Neuronal stem cell (in vitro differentiated cells): ENCODE data around the gene FRMD5.
A peak's percentile ranks its signal among the peaks of the same experiment; 100 is the strongest.

ENCODE experiments used
- DNase-seq: peaks from one replicate; pipeline ENCODE4 v3.0.0-alpha.2; 2013; ENCODE audit warnings: low spot score
- H2AFZ ChIP-seq: one replicate; pipeline ENCODE4 v1.6.1; 2013; ENCODE audit warnings: mild to moderate bottlenecking, low read length, inconsistent platforms
- H2AK5ac ChIP-seq: 2 replicates; pipeline ENCODE4 v1.6.1; 2013; ENCODE audit warnings: low read depth, mild to moderate bottlenecking, inconsistent platforms, low read length, moderate library complexity, mixed read lengths
- H2BK120ac ChIP-seq: 2 replicates; pipeline ENCODE4 v1.6.1; 2013; ENCODE audit warnings: low read depth, mild to moderate bottlenecking, inconsistent platforms, low read length, moderate library complexity, mixed read lengths
- H2BK12ac ChIP-seq: one replicate; pipeline ENCODE4 v1.6.1; 2013; ENCODE audit warnings: low read length, inconsistent platforms
- H2BK15ac ChIP-seq: 2 replicates; pipeline ENCODE4 v1.6.1; 2013; ENCODE audit warnings: mild to moderate bottlenecking, low read length, inconsistent platforms, mixed read lengths
- H2BK5ac ChIP-seq: one replicate; pipeline ENCODE4 v1.6.1; 2013; ENCODE audit warnings: inconsistent platforms, mild to moderate bottlenecking, low read length, moderate library complexity
- H3K14ac ChIP-seq: one replicate; pipeline ENCODE4 v1.6.1; 2013; ENCODE audit warnings: low read length, inconsistent platforms
- H3K18ac ChIP-seq: 2 replicates; pipeline ENCODE4 v1.6.1; 2013; ENCODE audit warnings: low read length, inconsistent platforms
- H3K23ac ChIP-seq: 2 replicates; pipeline ENCODE4 v1.6.1; 2013; ENCODE audit warnings: low read depth, mild to moderate bottlenecking, mixed read lengths, low read length, inconsistent platforms; ENCODE audit not compliant: poor library complexity
- H3K27ac ChIP-seq: replicated peaks from 3 replicates; pipeline ENCODE4 v1.5.1; 2013; ENCODE audit warnings: low read length, inconsistent platforms
- H3K27me3 ChIP-seq, 3 experiments: 2 replicates each; pipeline ENCODE4 v1.6.1; 2013; ENCODE audit warnings: low read length in 3 of 3, mild to moderate bottlenecking in 2 of 3, inconsistent platforms in 1 of 3, low read depth in 1 of 3, mixed read lengths in 1 of 3, moderate library complexity in 1 of 3; ENCODE audit not compliant: control insufficient read depth in 3 of 3, insufficient read depth in 3 of 3
- H3K36me3 ChIP-seq, 2 donors: replicated peaks in 1 of 2; 2 replicates each; pipeline ENCODE4 v1.6.1; 2013; ENCODE audit warnings: low read length in 2 of 2; ENCODE audit not compliant: control insufficient read depth in 2 of 2, insufficient read depth in 2 of 2
- H3K4ac ChIP-seq: 2 replicates; pipeline ENCODE4 v1.6.1; 2013; ENCODE audit warnings: inconsistent platforms, mild to moderate bottlenecking, low read length, moderate library complexity
- H3K4me1 ChIP-seq, 2 donors: 1 replicate in 1 of 2; 2 replicates in 1 of 2; pipeline ENCODE4 v1.6.1; 2013; ENCODE audit warnings: low read length in 2 of 2, low read depth in 1 of 2; ENCODE audit not compliant: control insufficient read depth in 2 of 2, insufficient read depth in 1 of 2
- H3K4me2 ChIP-seq: one replicate; pipeline ENCODE4 v1.6.1; 2013; ENCODE audit warnings: mild to moderate bottlenecking, low read length, inconsistent platforms; ENCODE audit not compliant: insufficient read depth, poor library complexity, severe bottlenecking
- H3K4me3 ChIP-seq, 2 donors: 2 replicates each; pipeline ENCODE4 v1.5.1; 2013; ENCODE audit warnings: low read length in 2 of 2, mild to moderate bottlenecking in 2 of 2, inconsistent platforms in 1 of 2, moderate library complexity in 1 of 2
- H3K79me1 ChIP-seq: one replicate; pipeline ENCODE4 v1.6.1; 2013; ENCODE audit warnings: low read depth, mild to moderate bottlenecking, inconsistent platforms, low read length, moderate library complexity
- H3K9ac ChIP-seq: one replicate; pipeline ENCODE4 v1.6.1; 2013; ENCODE audit warnings: mild to moderate bottlenecking, low read depth, low read length, inconsistent platforms; ENCODE audit not compliant: poor library complexity
- H3K9me3 ChIP-seq, 2 donors: replicated peaks in 1 of 2; 2 replicates each; pipeline versions ENCODE3 to v1.6.1; 2013; ENCODE audit warnings: low read length in 2 of 2, mild to moderate bottlenecking in 2 of 2, inconsistent platforms in 1 of 2, low read depth in 1 of 2, mixed read lengths in 1 of 2, moderate library complexity in 1 of 2; ENCODE audit not compliant: control insufficient read depth in 2 of 2, insufficient read depth in 1 of 2
- H4K8ac ChIP-seq: one replicate; pipeline ENCODE4 v1.6.1; 2013; ENCODE audit warnings: low read depth, mild to moderate bottlenecking, inconsistent platforms, low read length, moderate library complexity
- H4K91ac ChIP-seq: one replicate; pipeline ENCODE4 v1.6.1; 2013; ENCODE audit warnings: low read length, low read depth, mild to moderate bottlenecking, inconsistent platforms; ENCODE audit not compliant: poor library complexity
- WGBS, 2 donors: extraction: QIAGEN DNeasy Blood & Tissue Kit; methylation state at CpG; one replicate each; pipeline ENCODE4 v1.1.7; 2013; ENCODE audit warnings: missing lambda C conversion rate in 2 of 2, mixed read lengths in 1 of 2; ENCODE audit not compliant: insufficient read length in 2 of 2, insufficient replicate concordance in 1 of 2; ENCODE audit errors: extremely low coverage in 2 of 2; 5-methylcytosine and 5-hydroxymethylcytosine counted together

FRMD5 gene

GRCh38 chr15:44069489-44069888 lies 125.6 kb downstream of the FRMD5 start:
- Histone ChIP-seq H2BK120ac (no peak overlapping the region), H3K79me1 (no peaks in the 10 kb centered on the region), H3K36me3 (no peaks in the 10 kb centered on the region), H3K4ac (no peak overlapping the region), H3K4me2 (no peak overlapping the region), H2BK15ac (no peak overlapping the region), H3K9ac (no peak overlapping the region), H4K8ac (no peak overlapping the region), H3K27me3 (no peaks in the 10 kb centered on the region), H2BK5ac (no peak overlapping the region), H3K27ac (no peak overlapping the region), H4K91ac (no peak overlapping the region), H3K4me1 (no peaks in the 10 kb centered on the region), H3K18ac (no peak overlapping the region), H3K23ac (no peak overlapping the region), H3K9me3 (no peaks in the 10 kb centered on the region), H3K4me3 (no peak overlapping the region), H3K14ac (no peak overlapping the region), H2BK12ac (no peak overlapping the region), H2AK5ac (no peak overlapping the region), H2AFZ (no peak overlapping the region)
- no peak for DNase-seq
- whole genome bisulfite sequencing, 2 donors, result no CpG with 5 or more reads among the region's 1 CpG

DNA sequence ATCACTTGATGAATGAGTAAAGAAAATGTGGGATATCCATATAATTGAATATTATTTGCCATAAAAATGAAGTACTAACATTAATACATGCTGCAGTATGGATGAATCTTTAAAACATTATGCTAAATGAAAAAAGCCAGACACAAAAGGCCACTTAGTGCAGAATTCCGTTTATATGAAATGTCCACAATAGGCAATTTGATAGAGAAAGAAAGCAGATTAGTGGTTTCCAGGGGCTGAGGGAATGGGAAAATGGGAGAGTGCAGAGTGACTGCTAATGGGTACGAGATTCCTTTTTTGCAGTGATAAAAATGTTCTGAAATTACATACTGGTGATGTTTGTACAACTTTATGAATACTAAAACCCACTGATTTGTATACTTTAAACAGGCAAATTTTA lies 126.7 kb downstream of the FRMD5 start:
- Histone ChIP-seq H2BK120ac (no peak overlapping the region), H3K79me1 (no peaks in the 10 kb centered on the region), H3K4ac (no peak overlapping the region), H2AFZ (no peak overlapping the region), H4K8ac (no peak overlapping the region), H3K4me3 (no peak overlapping the region), H3K27me3 (no peaks in the 10 kb centered on the region), H3K36me3 (no peaks in the 10 kb centered on the region), H3K18ac (no peak overlapping the region), H2BK15ac (no peak overlapping the region), H4K91ac (no peak overlapping the region), H3K9ac (no peak overlapping the region), H2BK12ac (no peak overlapping the region), H3K4me1 (no peaks in the 10 kb centered on the region), H3K9me3 (no peaks in the 10 kb centered on the region), H3K23ac (no peak overlapping the region), H3K14ac (no peak overlapping the region), H3K4me2 (no peak overlapping the region), H3K27ac (no peak overlapping the region), H2AK5ac (no peak overlapping the region), H2BK5ac (no peak overlapping the region)
- no peak for DNase-seq
- no CpG with 5 or more reads among the region's 2 CpGs for WGBS, 2 donors

DNA sequence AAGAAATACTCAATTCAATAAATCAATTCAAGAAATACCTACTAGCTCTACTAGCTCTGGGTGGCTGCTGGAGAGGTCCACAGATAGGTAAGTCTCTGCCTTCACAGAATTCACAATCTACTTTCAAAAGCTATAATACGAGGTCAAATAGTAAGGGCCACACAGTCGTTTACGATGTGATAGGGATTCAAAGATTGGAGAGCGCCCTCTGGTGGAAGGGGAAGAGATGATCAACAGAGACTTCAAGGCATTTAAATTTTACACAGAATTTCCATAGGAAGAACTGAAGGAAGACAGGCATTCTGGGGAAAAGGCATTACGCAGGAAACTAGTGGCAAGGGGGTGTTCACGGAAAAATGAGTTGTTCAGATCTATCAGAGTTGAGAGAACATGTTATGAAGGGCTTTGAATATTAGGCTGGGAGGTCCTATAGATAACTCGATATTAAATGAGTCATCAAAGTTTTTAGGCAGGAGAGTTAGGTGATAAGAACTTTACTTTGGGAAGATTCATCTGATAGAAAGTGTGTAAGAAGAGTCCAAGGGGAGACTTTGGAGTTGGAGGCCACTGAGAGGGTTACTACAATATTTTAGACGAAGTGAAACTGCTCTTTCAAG lies 128.8 kb downstream of the FRMD5 start:
- no peak overlapping the region for H2AFZ ChIP-seq
- H3K9ac ChIP-seq, result no peak overlapping the region
- no peak overlapping the region for H3K4me2 ChIP-seq
- H2BK5ac ChIP-seq, result no peak overlapping the region
- H3K27ac ChIP-seq, result no peak overlapping the region
- H2BK12ac ChIP-seq, result no peak overlapping the region
- no CpG with 5 or more reads among the region's 8 CpGs for WGBS, 2 donors
- H4K91ac ChIP-seq, result no peak overlapping the region
- H3K79me1 ChIP-seq, result no peaks in the 10 kb centered on the region
- no peak overlapping the region for H2BK15ac ChIP-seq
- no peak overlapping the region for H4K8ac ChIP-seq
- peak; percentile 72 for DNase-seq
- no peak overlapping the region for H3K23ac ChIP-seq
- H2BK120ac ChIP-seq, result no peak overlapping the region
- H3K9me3 ChIP-seq, result no peaks in the 10 kb centered on the region
- H3K4me3 ChIP-seq, result no peak overlapping the region
- no peak overlapping the region for H2AK5ac ChIP-seq
- no peaks in the 10 kb centered on the region for H3K27me3 ChIP-seq
- H3K4ac ChIP-seq, result no peak overlapping the region
- no peak overlapping the region for H3K14ac ChIP-seq
- no peaks in the 10 kb centered on the region for H3K36me3 ChIP-seq
- no peak overlapping the region for H3K18ac ChIP-seq
- H3K4me1 ChIP-seq, result no peaks in the 10 kb centered on the region

- no peak overlapping the region for H4K91ac ChIP-seq
- no peak overlapping the region for H2BK12ac ChIP-seq
- no peak for DNase-seq
- H2BK120ac ChIP-seq, result no peak overlapping the region
- H3K36me3 ChIP-seq, result no peaks in the 10 kb centered on the region
- no peak overlapping the region for H3K14ac ChIP-seq
- no peak overlapping the region for H2AFZ ChIP-seq
- no peak overlapping the region for H3K23ac ChIP-seq
- H3K4me2 ChIP-seq, result no peak overlapping the region
- H2BK5ac ChIP-seq, result no peak overlapping the region
- H2BK15ac ChIP-seq, result no peak overlapping the region
- H4K8ac ChIP-seq, result no peak overlapping the region
- H3K27me3 ChIP-seq, result no peaks in the 10 kb centered on the region
- H3K79me1 ChIP-seq, result no peaks in the 10 kb centered on the region
- H3K4me3 ChIP-seq, result no peak overlapping the region
- no peak overlapping the region for H3K27ac ChIP-seq
- no peaks in the 10 kb centered on the region for H3K9me3 ChIP-seq
- no peak overlapping the region for H3K18ac ChIP-seq
- WGBS, 2 donors, result no CpG with 5 or more reads among the region's 1 CpG
- no peaks in the 10 kb centered on the region for H3K4me1 ChIP-seq
- no peak overlapping the region for H3K9ac ChIP-seq
- no peak overlapping the region for H2AK5ac ChIP-seq
- H3K4ac ChIP-seq, result no peak overlapping the region
Measured at GRCh38 chr15:44064706-44065105, 130.4 kb downstream of the FRMD5 start.
